NCI-H1048 (cell line): ENCODE measurements around the gene MED13.
"Not testable (repeated sequence)": the region's sequence is repeated elsewhere in the genome, so short reads cannot be mapped to it uniquely, and the experiment has no call there.

ENCODE experiments used
- DNase-seq: peaks from one replicate; lab custom pipeline; 2025; lab: John Stamatoyannopoulos, UW

The MED13 gene

DNA sequence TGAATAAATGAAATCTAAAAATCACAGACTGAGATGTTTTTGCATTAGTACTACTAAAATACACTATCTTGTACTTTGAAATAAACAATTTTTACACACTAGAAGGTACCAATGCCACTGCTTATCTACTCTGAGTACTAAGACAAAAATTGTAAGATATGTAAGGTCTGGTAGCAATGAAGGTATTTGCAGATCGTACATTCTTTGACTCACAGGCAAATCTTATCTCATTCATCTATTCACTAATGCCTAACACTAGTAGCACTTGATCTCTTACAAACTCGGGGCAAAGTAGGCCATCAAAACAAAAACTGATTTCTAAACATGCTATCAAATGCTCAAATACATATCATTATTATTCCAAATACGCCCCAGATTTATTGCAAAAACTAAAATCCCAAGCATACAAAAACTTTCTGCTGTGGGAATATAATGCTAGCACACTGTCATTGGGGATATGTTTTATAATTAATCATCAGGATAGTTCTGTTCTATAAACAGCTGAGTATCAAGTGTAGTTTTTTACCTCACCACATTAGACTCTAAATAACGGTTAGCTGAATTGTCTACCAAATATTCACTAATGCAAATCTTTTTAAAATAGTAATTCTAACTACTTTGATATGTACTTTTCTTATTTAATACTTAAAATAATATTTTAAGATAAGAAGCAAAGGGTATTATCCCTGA, 68.0 kb downstream of the MED13 start:
- DNase-seq: no peak

GRCh38 chr17:61989509-61989908, 75.6 kb downstream of the MED13 start:
- DNase-seq: no peak

DNA sequence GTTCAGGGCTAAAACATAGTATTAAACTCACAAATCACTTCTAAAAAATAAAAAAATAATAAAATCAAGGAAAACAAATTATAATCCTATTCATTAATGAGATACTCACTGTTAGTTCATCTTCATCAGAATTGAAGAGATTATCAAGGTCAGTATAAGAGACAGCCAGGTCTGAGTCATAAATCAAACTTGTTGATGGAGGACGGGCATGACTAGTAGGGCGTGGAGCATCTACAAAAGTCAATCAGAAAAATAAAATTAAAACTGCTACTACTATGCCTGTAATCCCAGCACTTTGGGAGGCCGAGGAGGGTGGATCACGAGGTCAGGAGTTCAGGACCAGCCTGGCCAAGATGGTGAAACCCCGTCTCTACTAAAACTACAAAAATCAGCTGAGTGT, 78.2 kb downstream of the MED13 start:
- no peak for DNase-seq

DNA sequence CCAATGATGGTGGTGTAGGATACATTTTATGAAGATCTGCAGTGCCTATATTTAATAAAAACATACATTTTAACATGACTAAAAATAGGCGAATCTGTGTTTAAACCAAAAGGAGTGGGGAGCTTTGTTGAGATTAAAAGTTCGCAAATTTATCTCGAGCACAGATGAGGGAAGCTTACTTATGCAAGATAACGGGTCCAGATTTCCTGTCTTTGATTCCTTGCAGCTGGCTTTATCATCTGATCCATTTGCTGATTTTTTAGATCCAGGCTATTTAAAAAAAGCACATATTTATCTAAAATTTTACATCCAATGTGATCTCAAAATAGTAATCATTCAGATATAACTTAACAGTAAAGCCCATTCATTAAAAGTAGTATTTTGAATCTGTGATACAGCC, 80.3 kb downstream of the MED13 start:
- DNase-seq: no peak

GRCh38 chr17:61981323-61981722, 83.8 kb downstream of the MED13 start:
- no peak for DNase-seq

DNA sequence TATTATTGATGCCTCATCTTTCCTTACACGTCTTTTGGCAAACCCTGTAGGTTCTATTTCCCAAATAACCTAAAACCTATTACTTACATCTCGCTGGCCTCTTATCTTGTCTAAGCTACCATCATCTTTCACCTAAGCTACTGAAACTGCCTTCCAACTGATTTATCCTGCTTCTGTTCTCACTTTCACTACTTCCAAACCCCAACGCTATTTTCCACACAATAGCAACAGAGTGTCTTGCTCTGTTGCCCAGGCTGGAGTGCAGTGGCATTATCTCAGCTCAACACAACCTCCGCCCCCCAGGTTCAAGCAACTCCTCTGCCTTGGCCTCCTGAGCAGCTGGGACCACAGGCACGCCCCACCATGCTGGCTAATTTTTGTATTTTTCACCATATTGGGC, 84.5 kb downstream of the MED13 start:
- DNase-seq: no peak

DNA sequence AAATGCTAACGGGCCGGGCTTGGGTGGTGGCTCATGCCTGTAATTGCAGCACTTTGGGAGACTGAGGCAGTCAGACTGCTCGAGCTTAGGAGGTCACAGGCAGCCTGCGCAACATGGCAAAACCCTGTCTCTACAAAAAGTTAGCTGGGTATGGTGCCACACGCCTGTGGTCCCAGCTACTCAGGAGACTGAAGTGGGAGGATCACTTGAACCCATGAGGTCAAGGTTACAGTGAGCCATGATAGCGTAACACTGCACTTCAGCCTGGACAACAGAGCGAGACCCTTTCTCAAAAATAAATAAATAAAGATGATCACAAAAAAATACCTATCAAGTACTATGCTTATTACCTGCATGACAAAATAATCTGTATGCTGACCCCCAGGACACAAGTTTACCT, 91.0 kb downstream of the MED13 start:
- DNase-seq: no peak

DNA sequence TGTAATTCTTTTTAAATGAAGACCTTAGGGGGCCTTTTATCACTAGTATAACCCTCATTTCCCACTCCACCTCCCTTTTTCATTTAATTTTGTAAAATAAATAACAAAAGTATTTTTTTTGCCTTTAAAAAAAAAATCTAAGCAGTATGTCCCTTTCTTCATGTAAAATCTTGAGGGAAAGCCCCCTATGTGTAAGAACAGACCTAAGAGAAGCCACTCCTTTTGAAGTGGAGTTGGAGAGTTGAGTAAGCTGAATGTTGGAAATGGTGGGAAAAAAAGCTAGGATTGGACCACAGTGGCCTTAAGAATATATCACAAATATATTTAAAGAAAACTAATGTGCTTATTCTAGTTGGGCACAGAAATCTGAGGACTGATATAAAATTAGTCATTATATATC, 92.8 kb downstream of the MED13 start:
- no peak for DNase-seq

DNA sequence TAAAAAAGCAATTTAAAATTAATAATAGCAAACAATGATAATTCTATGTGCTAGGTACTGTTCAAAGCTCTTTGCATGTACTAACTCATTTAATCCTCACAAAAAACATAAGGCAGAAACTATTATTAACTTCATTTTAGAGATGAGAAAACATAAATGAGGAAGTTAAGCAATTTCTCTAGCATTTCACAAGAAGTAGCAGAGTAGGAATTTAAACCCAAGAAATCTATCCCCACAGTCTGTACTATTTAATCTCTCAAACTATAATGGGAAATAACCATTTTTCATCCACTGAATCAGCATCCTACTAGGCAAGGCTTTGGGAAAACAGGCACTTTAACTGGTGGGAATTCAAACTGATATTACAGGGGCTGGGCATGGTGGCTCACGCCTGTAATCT, 95.0 kb downstream of the MED13 start:
- no peak for DNase-seq

DNA sequence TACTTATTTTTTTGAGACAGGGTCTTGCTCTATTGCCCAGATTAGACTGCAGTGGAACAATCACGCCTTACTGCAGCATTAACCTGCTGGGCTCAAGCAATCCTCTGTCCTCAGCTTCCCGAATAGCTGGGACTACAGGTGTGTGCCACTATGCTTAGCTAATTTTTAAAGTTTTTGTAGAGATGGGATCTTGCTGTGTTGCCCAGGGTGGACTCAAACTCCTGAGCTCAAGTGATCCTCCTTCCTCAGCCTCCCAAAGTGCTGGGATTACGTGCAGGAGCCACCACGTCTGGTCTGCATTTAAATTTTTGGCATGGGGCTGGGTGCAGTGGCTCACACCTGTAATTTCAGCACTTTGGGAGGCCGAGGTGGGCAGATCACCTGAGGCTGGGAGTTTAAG, 96.3 kb downstream of the MED13 start:
- DNase-seq: no peak

DNA sequence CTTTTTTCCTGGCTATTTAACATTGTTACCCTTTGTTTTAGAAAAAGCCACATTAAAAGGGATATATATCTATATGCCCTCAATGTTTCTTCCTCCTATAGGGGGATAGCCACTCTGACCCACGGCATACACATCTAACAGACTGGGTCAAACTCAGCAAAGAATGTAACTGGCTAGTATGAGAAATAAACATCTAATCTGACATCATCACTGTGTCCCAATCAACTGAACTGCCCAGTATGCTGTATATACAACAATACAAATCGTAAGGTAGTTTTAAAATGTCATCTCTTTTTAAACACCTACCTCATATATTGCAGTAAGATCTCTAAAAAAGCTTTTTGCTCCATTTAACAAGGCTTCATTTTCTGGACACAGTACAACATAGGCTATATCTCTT, 97.3 kb downstream of the MED13 start:
- DNase-seq: no peak

DNA sequence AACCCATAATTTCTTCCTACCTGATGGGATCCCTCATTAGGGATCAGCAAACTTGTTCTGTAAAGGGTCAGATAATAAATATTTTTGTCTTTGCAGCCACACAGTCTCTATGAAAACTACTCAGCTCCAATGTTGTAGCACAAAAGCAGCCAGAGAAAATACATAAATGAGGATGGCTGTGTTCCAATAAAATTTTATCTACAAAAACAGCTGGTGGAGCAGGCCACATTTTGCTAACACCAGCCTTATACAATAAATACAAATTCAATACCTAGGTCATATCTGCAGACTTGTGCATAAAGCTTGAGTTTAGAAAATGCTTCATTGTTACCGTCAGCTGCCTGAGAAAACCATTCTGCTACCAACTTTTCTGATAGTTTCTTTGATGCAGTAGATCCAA, 98.9 kb downstream of the MED13 start:
- DNase-seq: no peak

GRCh38 chr17:61955619-61956018, 109.5 kb downstream of the MED13 start:
- no peak for DNase-seq

GRCh38 chr17:61947367-61948078, 117.6 kb downstream of the MED13 start:
- DNase-seq: no peak

- no peak for DNase-seq
These were observed 118.7 kb downstream of the MED13 start for GRCh38 chr17:61946359-61946758.

- DNase-seq: no peak
These were observed 122.0 kb downstream of the MED13 start for GRCh38 chr17:61943117-61943516.

- no peak for DNase-seq
These were observed 123.0 kb downstream of the MED13 start for GRCh38 chr17:61942085-61942484.

DNA sequence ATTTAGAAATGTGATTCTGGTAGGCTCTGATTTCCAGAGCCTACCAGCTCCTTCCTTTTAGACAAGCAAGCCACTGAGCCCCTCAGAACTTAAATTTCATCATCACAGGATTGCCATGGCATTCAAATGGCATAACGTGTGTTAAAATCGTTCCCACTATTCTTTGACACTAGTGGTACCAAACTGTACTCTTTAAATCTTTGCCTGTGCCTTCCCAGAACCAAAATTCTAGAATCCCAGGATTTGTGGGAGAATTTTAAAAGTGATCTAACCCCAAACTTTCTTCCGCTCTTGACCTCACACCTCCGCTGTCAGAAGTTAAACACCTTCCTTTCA, 137.0 kb downstream of the MED13 start:
- no peak for DNase-seq

DNA sequence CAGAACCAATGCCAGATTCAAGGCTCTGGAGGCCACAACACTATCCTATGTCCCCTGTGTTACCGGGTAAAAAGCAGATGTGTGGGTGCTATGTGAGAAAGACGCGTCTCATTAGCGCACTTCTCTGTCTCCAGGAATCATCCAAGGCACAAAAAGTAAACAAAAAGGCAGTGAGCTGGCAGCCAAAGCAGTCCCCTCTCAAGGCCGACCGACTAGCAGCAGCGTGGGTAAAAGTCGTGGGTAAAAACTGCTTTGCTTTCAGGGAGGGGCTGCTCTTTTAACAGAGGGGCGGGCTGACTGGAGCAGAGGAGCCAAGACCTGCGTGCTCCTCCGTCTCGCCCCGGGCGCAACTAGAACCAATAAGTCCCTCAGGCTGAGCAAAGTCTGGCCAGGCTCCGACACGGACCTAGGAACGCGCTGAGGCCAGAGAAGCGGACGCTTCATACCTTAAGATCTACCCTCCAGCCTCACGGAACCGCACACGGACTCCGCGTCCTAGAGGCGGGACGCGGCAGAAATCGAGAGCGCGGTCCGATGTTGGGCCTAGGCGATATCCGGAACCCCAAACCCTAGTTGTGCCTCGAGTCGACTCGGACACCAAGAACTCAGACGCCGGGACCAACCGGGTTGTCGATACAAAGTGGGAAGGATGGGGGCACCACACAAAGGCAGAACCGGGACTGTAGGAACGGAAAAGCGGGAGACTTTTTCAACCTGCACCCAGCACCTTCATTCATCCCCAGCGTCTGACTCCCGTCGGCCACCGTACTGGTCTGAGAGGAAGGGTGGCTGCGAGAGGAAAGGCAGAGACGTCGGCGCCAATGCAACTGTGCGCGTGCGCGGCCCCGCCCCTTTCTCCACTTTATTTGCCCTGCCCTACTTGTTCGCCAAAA, 137.6 kb downstream of the MED13 start, which contains the start of gene INTS2:
INTS2 (minus strand) TSS at position 775 of the 893 bp plus-strand sequence. CDS start 1,338 bp downstream, outside the sequence.
- peak; percentile 57 for DNase-seq

DNA sequence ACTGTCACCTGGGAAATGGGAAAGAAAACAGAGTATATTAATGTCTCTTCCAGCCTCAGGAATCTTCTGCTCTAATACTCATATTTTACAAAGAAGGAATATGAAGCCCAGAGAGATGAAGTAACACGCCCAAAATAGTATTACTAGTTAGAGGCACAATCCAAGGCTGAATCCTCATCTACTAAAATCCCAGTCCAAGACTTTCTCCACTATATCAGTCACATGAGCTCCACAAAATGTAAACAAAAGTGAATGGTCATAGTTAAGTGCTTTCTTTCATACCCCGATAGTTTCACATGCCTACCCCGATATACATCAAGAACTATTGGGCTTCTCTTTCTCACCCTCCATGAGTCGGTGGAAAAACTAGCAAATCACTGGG, 138.3 kb downstream of the MED13 start:
- DNase-seq: no peak

DNA sequence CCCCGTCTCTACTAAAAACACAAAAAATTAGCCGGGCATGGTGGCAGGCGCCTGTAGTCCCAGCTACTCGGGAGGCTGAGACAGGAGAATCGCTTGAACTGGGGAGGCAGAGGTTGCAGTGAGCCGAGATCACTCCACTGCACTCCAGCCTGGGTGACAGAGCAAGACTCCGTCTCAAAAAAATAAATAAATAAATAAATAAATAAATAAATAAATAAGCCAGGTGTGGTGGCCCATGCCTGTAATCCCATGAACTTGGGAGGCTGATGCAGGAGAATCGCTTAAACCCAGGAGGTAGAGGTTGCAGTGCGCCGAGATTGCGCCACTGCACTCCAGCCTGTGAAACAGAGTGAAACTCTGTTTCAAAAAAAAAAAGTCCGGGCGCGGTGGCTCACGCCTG, 149.9 kb downstream of the MED13 start:
- DNase-seq: not testable (repeated sequence)

DNA sequence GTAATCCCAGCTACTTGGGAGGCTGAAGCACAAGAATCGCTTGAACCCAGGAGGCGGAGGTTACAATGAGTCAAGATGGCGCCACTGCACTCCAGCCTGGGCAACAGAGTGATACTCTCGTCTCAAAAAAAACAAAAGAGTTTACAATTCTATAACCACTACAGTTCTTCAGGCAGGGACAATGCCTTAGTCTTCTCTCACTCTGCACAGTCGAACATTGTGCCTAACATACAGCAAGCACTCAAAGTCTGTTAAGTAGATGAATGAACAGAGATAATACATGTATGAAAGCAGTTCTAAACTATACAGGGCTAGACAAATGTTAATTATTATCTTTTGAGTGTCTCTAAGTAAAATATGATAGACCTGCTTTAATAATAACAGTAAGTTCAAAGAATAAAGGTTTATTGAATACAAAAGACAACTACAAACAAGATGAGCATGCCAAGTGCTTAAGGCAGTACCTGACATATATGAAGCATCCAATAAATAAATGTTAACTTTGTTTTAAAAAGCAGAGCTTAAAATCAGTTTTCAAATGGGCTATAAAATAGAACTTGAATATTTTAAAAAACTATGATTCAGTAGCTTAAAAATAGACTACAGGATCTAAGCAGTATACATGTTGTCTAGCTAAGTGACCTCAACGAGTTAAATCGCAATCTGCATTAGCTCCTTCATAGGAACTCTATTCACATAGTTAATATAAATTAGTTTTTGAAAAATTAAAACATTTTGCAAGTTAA, 156.6 kb downstream of the MED13 start:
- no peak for DNase-seq
